IPS-20b (cell line): Measurements from ENCODE around the gene KSR2.

ENCODE experiments used
- H3K27ac ChIP-seq: one replicate; pipeline ENCODE4 v1.5.1; 2013; ENCODE audit warnings: low read length
- H3K27me3 ChIP-seq: 2 replicates; pipeline ENCODE4 v1.6.1; 2013; ENCODE audit warnings: mild to moderate bottlenecking, low read length, inconsistent platforms; ENCODE audit not compliant: insufficient read depth
- H3K36me3 ChIP-seq: 2 replicates; pipeline ENCODE4 v1.6.1; 2013; ENCODE audit warnings: low read depth, mild to moderate bottlenecking, inconsistent platforms, low read length, moderate library complexity; ENCODE audit not compliant: insufficient read depth
- H3K4me1 ChIP-seq: 2 replicates; pipeline ENCODE4 v1.6.1; 2013; ENCODE audit warnings: mild to moderate bottlenecking, control low read depth, inconsistent platforms, low read length, moderate library complexity; ENCODE audit not compliant: insufficient read depth
- H3K4me3 ChIP-seq: 2 replicates; pipeline ENCODE4 v1.5.1; 2013; ENCODE audit warnings: mild to moderate bottlenecking, low read length, inconsistent platforms
- H3K9ac ChIP-seq: 2 replicates; pipeline ENCODE4 v1.6.1; 2013; ENCODE audit warnings: low read depth, mild to moderate bottlenecking, inconsistent platforms, low read length, moderate library complexity
- H3K9me3 ChIP-seq: 2 replicates; pipeline ENCODE4 v1.6.1; 2013; ENCODE audit warnings: mild to moderate bottlenecking, low read depth, low read length, inconsistent platforms; ENCODE audit not compliant: insufficient read depth

KSR2 gene

GRCh38 chr12:117599849-117600248, 368.9 kb downstream of the KSR2 start:
- Histone ChIP-seq H3K4me1 (no peaks in the 10 kb centered on the region; the same call in 1 of the 2 replicates), H3K9ac (no peak overlapping the region), H3K9me3 (no peaks in the 10 kb centered on the region), H3K36me3 (no peaks in the 10 kb centered on the region), H3K27me3 (no peaks in the 10 kb centered on the region), H3K27ac (no peak overlapping the region), H3K4me3 (no peak overlapping the region)

GRCh38 chr12:117596968-117597367, 371.8 kb downstream of the KSR2 start:
- H3K9me3 ChIP-seq: no peaks in the 10 kb centered on the region
- H3K27ac ChIP-seq: no peak overlapping the region
- H3K4me1 ChIP-seq: peaks cover 4% of the 10 kb centered on the region; the same call in 1 of the 2 replicates
- no peaks in the 10 kb centered on the region for H3K27me3 ChIP-seq
- no peak overlapping the region for H3K4me3 ChIP-seq
- no peak overlapping the region for H3K9ac ChIP-seq
- no peaks in the 10 kb centered on the region for H3K36me3 ChIP-seq

DNA sequence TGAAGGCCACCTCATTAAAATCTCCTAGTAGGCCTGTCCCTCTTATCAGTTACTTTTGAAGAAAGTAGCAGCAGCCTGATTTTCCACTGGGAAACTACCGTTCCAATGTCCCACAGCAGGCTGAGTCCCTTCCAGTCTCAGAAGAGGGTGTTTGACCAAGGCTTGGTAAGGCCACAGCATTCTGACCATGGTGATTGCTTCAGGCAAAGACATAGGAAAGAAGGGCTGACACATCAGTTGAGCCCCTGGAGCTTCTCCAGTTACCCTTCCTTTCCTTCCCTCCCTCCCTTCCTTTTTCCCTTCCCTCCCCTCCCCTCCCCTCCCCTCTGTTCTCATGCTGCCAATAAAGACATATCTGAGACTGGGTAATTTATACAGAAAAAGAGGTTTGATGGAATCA, 373.0 kb downstream of the KSR2 start:
- peaks cover 4% of the 10 kb centered on the region; the same call in 1 of the 2 replicates for H3K4me1 ChIP-seq
- no peaks in the 10 kb centered on the region for H3K9me3 ChIP-seq
- no peak overlapping the region for H3K9ac ChIP-seq
- H3K4me3 ChIP-seq: no peak overlapping the region
- no peaks in the 10 kb centered on the region for H3K27me3 ChIP-seq
- H3K36me3 ChIP-seq: no peaks in the 10 kb centered on the region
- no peak overlapping the region for H3K27ac ChIP-seq

DNA sequence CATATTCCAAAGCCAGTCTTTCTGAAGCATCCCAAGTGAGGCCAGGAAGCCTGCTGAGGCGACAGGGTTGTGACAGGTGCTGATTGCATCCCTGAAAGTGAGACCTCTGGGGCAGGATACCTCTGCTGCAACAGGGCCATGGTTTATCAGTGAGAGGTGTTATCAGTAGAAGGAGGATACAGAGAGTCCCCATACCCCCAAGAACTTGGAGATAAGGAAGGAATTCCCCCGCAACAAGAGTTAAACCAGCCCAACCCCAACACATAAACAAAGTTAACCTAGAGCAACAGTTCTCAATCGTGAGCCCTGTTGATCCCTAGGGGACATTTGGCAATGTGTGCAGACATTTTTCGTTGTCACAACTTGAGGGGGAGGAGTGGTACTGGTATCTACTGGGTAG, 374.3 kb downstream of the KSR2 start:
- Histone ChIP-seq H3K27ac (no peak overlapping the region), H3K9ac (no peak overlapping the region), H3K36me3 (no peaks in the 10 kb centered on the region), H3K4me1 (peaks cover 4% of the 10 kb centered on the region; the same call in 1 of the 2 replicates), H3K27me3 (no peaks in the 10 kb centered on the region), H3K9me3 (no peaks in the 10 kb centered on the region), H3K4me3 (no peak overlapping the region)

DNA sequence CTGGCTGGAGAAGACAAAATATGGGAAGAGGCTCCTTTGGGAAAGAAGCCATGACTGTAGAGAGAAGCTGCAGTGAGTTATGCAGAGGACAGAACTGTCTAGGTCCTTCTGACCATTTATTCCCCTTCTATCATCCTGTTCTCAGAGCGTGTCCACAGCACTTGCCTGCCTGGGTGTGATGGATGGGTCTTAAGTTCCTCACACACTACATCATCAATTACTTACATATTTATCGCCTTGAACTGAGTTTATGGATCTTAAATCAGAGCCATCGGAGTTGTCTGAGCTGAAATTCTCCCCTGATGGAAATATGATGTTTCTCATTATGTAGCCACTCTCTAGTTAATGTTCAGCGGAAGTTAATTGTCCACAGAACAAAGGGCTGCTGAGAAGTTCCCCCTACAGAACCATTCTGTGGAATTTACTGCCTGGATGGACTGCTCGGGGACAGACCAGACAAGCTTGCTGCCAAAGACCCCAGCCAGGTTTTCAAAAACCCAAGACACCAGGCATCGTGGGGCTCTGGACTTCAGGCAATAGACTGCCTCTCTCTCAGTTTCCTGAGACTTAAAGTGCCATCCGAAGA, 374.9 kb downstream of the KSR2 start:
- Histone ChIP-seq H3K27ac (no peak overlapping the region), H3K4me3 (no peak overlapping the region), H3K27me3 (no peaks in the 10 kb centered on the region), H3K9ac (no peak overlapping the region), H3K4me1 (peaks cover 4% of the 10 kb centered on the region; the same call in 1 of the 2 replicates), H3K36me3 (no peaks in the 10 kb centered on the region), H3K9me3 (no peaks in the 10 kb centered on the region)

DNA sequence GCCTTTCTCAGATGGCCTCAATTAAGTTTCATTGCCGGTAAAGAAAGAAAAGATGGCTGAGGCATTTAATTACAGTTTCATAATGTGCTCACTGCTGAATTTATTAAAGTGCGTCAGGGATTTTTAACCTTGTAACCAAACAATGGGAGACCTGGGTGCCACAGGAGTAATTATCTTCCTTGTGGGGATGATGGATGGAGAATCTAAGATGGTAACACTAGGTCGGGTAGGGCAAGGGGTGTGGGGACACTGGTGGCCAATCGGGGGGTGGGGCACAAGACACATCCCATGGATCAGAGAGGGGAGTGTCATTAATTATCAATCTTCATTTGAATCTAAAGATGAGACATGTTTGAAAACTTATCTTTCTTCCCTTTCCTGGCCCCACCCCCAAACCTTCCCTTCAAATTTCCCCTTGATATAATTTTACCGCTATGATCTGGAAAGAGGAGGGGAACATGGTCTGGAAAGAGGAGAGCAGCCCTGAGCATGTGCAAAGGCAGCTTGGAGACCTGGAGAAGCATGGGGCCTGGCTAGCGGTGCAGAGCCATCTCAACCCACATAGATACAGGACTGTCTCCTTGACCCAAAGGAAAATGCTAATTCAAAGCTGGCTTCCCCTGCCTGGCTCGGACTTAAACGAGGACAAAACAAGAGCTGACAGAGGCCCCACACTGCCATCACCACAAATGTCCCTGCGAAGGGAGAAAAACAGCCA, 376.0 kb downstream of the KSR2 start:
- Histone ChIP-seq H3K9ac (no peak overlapping the region), H3K27ac (no peak overlapping the region), H3K36me3 (no peaks in the 10 kb centered on the region), H3K9me3 (no peaks in the 10 kb centered on the region), H3K27me3 (no peaks in the 10 kb centered on the region), H3K4me1 (peaks cover 4% of the 10 kb centered on the region; the same call in 1 of the 2 replicates), H3K4me3 (no peak overlapping the region)

DNA sequence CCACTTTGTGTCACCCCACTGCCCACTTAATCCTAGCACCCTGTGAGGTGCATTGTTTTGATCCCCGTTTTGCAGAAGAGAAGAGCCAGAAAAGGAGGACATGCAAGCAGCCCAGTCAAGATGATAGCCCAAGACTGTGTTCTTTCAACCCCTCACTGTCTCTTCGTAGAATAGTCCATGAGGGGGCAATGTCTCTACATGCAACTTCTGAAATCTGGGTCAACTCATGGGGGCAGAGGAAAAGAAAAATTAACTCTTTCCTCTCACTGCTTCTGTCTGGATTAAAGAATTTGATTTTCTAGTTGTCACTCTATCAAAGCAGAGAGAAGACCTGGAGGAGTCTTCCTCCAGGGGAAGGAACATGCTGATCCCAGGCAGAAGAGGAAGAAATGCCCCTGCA, 377.8 kb downstream of the KSR2 start:
- peaks cover 4% of the 10 kb centered on the region; the same call in 1 of the 2 replicates for H3K4me1 ChIP-seq
- no peaks in the 10 kb centered on the region for H3K9me3 ChIP-seq
- no peak overlapping the region for H3K4me3 ChIP-seq
- no peak overlapping the region for H3K27ac ChIP-seq
- no peak overlapping the region for H3K9ac ChIP-seq
- H3K27me3 ChIP-seq: no peaks in the 10 kb centered on the region
- H3K36me3 ChIP-seq: no peaks in the 10 kb centered on the region

GRCh38 chr12:117590386-117590785, 378.4 kb downstream of the KSR2 start:
- Histone ChIP-seq H3K36me3 (no peaks in the 10 kb centered on the region), H3K4me1 (peaks cover 4% of the 10 kb centered on the region; the same call in 1 of the 2 replicates), H3K9ac (no peak overlapping the region), H3K4me3 (no peak overlapping the region), H3K9me3 (no peaks in the 10 kb centered on the region), H3K27me3 (no peaks in the 10 kb centered on the region), H3K27ac (no peak overlapping the region)

DNA sequence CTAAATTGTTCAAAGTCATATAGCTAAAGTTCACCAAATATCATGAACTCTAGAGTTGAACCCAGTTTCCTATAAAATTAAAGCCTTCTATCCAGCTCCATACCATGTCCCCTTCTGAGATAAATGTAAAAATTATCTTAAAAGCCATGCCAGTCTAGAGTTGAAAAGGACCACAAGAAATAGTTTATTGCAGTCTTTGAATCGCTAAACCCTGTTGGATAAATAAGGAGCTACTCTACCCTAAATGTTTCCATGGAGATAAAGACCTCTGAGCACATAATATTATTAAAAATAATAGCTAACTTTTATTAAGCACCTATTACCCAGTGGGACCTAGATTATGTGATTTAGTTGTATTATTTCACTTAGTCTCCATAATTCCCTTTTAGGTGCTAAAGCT, 379.8 kb downstream of the KSR2 start:
- Histone ChIP-seq H3K9ac (no peak overlapping the region), H3K9me3 (no peaks in the 10 kb centered on the region), H3K27me3 (no peaks in the 10 kb centered on the region), H3K4me1 (peaks cover 12% of the 10 kb centered on the region), H3K36me3 (no peaks in the 10 kb centered on the region), H3K4me3 (no peak overlapping the region), H3K27ac (no peak overlapping the region)

DNA sequence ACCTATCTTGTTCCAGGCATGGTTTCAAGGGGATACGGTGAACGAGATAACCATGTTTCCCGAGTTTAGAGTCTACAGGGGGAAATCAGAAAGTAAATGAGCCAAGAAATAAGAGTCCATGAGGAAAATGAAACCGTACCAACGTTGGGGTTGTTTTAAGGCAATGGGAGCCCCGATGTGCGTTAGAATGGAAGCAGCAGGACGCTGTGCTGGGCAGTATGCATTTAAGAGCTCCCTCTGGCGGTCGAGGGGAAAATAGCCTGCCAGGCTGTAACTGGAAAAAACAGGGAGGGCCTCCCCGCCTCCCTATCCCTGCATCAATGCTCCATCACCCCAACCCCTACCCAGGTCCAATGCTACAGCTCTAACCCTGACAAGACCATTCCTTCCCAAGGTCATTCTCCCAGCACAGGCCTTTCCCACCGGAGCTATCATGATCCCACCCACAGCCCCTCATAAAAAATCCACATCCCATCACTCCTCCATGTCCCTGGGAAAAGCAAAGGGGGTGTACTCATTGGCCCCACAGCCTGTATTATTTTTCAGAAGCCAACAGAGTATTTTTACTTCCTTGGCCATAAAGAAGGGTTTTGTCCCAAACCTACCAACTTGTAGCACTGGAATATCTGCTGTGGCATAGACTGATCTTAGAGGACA, 381.0 kb downstream of the KSR2 start:
- no peak overlapping the region for H3K4me3 ChIP-seq
- no peaks in the 10 kb centered on the region for H3K9me3 ChIP-seq
- no peaks in the 10 kb centered on the region for H3K36me3 ChIP-seq
- H3K27me3 ChIP-seq: no peaks in the 10 kb centered on the region
- H3K9ac ChIP-seq: no peak overlapping the region
- peaks cover 15% of the 10 kb centered on the region for H3K4me1 ChIP-seq
- no peak overlapping the region for H3K27ac ChIP-seq

DNA sequence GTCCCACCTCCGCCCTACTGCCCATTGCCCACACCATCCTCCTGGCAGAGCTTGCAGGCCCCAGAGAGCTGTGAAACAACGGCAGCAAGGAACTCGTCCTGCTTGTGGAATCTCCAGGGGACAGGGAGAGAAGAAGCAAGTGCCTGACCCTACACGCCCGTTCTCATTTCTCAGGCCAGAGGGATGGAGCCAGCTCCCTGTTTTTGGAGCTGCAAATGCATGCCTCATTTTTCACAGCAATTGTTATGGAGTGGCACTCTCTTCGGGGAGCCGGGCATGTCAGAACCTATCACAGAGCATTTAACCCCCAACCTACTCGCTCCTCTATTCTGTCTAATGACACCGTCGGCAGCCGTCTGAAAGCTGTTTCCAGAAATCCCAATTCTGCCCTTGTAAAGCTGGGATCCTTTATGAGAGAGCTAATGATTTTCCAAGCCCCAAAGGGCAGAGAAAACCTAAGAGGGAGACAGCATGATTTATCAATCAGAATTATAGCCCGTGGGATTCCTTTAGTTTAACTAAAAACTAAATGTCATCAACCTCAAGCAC, 385.0 kb downstream of the KSR2 start:
- Histone ChIP-seq H3K4me1 (peaks cover 20% of the 10 kb centered on the region), H3K36me3 (no peaks in the 10 kb centered on the region), H3K27me3 (no peaks in the 10 kb centered on the region), H3K4me3 (peak overlapping the region; percentile 51; the same call in 1 of the 2 replicates), H3K9ac (peak overlapping the region; percentile 46; the same call in 1 of the 2 replicates), H3K27ac (no peak overlapping the region), H3K9me3 (no peaks in the 10 kb centered on the region)
